ENCODE results near the gene SLC6A3.
"Not testable (repeated sequence)": the region's sequence is repeated elsewhere in the genome, so short reads cannot be mapped to it uniquely, and the experiment has no call there.

Gene SLC6A3

DNA sequence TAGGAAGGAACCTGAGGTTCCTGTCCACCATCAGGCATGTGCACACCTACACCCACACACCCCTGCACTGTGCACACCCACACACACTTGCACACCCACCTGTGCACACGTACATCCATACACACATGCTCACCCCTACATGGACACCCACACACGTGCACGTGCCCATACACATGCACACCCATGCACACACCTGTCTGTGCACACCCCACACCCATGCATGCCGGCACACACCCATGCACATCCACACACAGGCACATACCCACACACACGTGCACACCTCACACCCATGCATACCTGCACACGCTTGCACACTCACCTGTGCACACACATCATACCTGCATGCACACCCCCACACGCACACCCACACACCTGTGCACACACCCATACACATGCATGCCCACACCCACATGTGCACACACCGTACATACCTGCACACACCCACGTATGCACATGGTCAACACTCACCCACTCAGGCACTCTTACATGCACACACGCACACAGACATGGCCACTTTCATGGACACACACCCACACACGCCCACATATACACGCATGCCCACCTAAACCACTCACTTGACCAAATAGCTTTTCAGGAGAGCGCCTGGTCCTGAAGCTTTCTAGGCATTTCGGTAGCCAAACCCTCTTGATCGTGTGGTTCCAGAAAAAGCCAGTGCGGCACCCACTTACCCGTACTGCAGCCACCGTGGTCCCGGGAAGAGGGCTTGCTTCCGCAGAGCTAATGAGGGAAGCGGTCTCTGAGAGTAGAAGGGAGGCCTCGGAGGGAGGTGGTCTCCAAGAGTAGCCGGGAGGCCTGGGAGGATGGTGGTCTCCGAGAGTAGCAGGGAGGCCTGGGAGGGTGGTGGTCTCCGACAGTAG lies 63.6 kb downstream of the SLC6A3 start:
- Histone ChIP-seq H3K27ac (no peak overlapping the region), H3K4me3 (no peak overlapping the region)

DNA sequence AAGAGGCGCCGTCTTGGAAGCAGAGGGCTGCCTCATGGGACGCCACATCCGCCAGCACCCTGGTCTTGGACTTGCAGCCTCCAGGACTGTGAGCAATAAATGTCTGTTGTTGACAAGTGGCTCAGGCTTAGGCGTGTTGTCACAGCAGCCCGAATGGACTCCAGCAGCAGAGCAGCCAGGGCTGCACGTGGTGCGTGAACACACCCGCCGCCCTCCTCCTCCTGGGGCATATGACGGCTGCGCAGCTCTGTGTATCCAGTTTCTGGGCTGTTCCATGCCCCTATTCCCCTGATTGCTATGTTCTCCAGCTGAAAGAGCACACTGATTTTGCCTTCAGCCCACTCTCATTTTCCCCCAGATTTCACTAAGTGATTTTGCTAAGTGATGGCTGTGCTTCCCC lies 64.3 kb downstream of the SLC6A3 start:
- Histone ChIP-seq H3K4me3 (peak overlapping the region in 1 of 7 experiments; percentile 21), H3K27ac (no peak overlapping the region)

DNA sequence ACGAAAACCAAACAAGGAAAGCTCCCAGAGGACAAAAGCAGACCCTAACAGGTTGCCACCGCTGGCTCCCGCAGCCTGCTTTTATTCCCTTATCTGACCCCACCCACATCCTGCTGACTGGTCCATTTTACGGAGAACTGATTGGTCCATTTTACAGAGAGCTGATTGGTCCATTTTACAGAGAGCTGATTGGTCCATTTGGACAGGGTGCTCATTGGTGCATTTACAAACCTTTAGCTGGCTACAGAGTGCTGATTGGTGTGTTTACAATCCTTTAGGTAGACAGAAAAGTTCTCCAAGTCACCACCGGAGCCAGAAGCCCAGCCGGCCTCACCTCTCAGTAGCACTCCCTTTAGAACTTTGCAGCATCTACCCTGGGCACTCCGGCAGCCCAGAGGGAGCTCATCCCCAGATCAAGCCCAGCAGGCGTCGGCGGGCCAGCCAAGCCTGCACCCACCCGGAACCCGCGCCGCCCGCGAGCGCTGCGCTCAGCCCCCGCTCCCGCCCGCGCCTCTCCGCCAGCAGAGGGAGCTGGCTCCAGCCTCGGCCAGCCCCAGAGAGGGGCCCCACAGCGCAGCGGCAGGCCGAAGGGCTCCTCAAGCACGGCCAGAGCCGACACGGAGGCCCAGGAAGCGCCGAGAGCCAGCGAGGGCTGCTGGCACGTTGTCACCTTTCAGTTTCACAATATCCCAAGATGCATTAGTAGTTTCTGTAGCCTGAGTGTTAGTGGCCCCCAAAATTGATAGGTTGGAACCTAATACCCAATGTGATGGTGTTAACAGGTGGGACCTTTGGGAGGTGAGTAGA lies 65.0 kb downstream of the SLC6A3 start:
- Histone ChIP-seq H3K4me3 (peak overlapping the region in 1 of 7 experiments; percentile 21), H3K27ac (no peak overlapping the region)

DNA sequence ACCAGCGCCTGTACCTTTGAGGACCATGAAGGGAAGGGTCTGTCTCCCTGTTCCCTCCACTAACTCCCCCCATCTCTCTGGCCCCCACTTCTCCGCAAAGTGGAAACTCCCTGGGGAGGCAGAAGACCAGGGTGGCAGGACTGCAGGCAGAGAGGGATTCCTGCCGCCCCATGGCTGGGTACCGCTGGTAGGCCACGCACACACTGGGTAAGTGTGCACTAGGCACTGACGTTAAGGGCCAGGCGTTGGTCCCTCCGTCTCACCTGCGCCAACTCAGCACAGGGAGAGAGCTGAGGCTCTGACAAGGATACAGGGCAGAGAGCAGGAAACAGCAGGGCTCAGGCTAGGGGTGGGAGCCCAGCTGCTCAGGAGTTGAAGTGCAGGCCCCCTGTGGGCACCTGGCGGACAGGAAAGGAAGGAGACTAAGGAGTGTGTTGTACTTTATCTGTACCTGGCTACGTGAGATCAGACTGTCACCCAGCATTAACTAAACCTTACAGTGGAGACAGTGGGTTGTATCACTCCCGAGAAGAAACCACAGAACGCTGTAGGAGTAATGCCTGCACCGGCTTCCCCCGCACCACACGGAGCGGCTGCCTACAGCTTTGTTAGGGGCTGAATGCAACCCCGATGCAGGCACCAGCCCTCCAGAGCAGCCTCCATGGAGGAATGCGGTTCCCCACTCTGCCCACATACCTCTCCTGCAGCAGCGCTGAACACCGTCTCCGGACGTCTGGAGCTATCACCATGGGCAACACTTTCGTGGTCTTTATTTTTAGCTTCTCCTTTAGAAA lies 66.2 kb downstream of the SLC6A3 start:
- Histone ChIP-seq H3K4me3 (no peak overlapping the region), H3K27ac (no peak overlapping the region)

DNA sequence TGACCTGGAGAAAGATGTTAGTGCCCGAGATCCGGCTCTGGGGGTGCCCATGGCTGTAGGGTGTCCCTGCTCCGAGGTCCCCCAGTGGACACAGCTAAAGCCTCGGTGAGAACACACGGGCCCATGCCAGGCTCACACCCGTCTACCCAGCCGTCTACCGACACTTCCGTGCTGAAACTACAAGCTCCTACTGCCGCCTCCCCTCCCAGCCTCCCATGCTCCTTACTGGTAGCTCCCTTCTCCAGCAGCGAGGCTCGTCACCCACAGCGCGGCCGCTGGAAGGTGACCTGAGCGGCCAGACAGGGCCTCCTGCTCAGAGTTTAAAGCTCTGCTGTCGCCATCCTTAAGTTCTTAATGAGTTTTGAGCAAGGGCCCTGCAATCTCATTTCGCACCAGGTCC lies 67.1 kb downstream of the SLC6A3 start:
- no peak overlapping the region for H3K4me3 ChIP-seq
- no peak overlapping the region for H3K27ac ChIP-seq

DNA sequence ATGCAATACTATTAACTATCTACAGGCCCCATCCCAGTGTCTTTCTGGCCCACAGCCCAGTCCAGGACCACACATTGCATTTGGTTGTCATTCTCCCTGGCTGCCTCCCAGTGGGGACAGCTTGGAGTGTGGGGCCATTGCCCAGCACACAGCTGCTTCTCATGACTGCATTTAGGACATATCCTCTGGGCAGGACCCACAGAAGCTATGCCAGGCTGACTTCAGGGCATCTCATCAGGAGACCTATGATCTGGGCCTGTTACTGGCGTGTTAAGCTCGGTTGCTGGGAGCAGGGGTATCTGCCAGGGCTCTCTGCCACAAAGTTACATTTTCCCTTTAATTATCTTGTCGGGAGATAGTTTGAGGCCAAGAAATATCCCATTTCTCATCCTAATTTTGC lies 68.3 kb downstream of the SLC6A3 start:
- no peak overlapping the region for H3K27ac ChIP-seq
- H3K4me3 ChIP-seq: no peak overlapping the region

DNA sequence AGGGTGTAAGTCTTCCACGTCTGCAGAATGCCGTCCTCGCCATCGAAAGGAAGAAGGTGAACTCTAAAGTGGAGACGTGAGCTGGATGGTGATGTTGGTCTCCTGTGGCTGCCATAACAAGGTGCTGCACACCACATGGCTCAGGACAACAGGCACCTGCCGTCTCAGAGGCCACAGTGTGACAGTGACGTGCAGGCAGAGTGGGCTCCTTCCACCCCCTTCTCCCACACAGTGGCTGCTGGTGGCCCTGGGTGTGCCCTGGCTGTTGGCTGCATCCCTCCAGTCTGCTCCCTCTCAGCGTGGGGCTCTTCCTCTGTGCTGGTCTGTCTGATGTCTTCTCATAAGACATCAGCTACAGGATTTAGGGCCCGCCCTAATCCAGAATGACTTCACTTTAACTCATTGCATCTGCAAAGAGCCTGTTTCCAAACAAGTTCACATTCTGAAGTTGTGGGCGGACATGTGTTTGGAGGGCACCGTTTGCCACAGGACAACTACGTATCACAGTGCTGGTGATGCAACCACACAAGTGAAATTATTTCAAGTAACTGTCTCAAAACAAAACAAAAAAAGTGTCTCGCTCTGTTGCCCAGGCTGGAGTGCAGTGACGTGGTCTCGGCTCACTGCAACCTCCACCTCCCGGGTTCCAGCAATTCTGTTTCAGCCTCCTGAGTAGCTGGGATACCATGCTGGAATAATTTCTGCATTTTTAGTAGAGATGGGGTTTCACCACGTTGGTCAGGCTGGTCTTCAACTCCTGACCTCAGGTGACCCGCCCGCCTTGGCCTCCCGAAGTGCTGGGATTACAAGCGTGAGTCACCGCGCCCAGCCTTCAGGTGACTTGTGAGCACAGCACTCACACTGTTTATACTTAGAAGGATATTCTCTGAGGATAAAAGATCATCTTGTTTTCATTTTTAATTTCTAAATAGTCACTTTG lies 69.1 kb downstream of the SLC6A3 start:
- no peak overlapping the region for H3K4me3 ChIP-seq
- no peak overlapping the region for H3K27ac ChIP-seq

DNA sequence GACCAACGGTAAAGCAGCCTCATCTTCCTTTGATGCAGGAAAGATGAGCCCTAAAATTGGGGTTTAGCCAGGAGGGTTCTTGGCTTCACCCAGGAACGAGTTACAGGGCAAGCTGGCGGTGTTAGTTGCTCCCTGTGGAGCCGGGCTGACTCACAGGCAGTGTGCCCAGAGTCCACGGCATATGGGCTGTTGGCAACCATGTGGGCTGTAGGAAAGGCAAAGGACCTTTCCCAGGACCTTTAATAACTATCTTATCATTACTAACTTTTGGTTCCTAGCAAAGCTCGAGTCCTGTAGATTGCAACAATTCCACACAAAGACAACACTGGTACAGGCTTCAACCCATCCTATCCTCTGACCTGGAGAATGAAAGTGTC lies 70.6 kb downstream of the SLC6A3 start:
- H3K27ac ChIP-seq: no peak overlapping the region

DNA sequence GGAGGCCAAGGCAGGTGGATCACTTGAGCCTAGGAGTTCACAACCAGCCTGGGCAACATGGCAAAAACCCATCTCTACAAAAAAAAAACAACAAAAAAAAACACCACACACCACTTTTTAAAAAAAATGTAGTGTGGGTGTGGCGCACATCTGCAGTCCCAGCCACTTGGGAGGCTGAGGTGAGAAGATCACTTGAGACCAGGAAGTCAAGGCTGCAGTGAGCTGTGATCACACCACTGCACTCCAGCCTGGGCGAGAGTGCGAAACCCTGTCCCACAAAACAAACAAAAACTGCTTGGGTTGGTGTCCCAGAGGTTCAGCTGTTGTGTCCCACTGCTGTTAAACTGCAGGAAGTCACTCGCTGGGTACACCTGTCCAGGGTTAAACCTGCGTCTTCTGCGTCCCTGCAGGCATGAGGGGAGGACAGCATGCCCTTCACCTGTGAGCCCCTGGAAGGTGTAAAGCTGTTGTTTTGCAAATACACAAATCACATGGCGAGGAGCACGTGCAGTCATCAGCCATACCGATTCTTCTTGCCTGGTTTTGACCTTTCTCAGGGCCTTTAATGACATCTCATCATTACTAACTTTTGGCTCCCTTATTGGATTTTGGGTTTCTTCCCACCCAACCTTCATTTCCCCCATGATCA lies 71.1 kb downstream of the SLC6A3 start:
- H3K4me3 ChIP-seq: no peak overlapping the region
- no peak overlapping the region for H3K27ac ChIP-seq

More for the DNA sequence above, 70.6 kb downstream of the SLC6A3 start:
- no peak overlapping the region for H3K4me3 ChIP-seq

DNA sequence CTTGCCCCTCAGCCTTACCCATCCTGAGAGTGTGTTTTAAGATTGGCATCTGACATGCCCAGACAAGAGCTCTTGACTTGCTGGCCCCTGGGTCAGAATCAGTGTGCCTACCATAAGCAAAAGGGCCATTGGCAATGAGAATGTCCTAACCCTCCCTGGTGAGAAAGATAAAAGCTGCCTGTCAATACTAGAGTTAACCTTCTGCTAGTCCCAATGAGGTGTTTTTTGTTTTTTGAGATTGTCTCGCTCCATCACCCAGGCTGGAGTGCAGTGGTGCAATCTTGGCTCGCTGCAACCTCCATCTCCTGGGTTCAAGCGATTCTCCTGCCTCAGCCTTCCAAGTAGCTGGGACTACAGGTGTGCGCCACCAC lies 73.3 kb downstream of the SLC6A3 start:
- not testable (repeated sequence) for H3K27ac ChIP-seq, H3K4me3 ChIP-seq

DNA sequence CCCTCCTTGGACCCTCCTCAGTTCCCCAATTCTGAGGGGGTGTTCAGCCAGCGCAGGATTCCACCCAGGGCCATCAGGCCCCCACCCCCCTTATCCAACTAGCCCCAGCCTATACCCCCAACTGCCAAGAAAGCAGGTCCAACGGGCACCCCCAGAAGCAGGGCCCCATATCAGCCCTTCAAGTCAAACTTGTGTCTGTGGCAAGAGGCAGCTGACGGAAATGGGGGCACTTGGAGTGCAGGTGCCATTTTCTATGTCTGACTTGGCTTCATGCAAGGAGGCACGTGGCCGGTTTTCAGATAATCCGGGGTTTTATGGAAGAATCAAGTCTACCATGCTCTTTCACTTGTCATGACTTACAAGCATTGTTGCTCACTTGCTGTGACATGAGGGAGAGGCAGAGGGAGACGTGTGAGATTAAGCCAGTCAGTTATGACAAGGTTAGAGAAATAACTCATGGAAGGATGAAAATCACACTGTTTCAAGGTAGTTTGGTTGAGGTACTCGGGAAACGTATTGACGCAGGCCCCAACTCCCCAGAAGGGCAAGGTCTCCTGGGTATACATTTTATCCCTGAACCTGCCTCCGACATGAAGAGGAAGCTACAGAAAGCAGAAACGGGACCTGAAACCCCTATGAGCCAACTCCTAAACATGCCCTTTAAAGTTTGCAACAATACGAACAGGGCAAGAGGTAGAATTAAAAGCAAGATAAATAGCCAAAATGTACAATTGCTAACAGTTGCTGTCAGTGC lies 73.8 kb downstream of the SLC6A3 start:
- Histone ChIP-seq H3K4me3 (no peak overlapping the region), H3K27ac (no peak overlapping the region)

DNA sequence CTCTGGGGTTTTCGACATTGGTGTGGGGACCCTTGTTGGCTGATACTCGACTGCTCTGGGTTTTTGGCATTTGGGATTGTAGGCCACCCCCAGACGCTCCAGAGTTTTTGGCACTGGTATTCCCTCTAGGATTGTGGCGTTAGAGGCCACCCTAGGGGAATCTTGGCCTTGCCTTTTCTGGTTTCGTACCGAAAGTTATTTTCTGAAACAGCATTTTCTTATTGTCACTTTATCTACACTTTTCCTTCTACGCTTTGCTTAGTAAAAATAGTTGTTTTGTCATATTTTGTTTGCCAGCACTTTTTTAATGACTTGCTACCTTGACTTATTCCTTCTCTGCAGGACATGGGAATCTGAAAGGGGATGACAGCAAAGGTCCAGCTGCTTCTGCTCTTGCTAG lies 75.2 kb downstream of the SLC6A3 start:
- Histone ChIP-seq H3K4me3 (no peak overlapping the region), H3K27ac (no peak overlapping the region)

DNA sequence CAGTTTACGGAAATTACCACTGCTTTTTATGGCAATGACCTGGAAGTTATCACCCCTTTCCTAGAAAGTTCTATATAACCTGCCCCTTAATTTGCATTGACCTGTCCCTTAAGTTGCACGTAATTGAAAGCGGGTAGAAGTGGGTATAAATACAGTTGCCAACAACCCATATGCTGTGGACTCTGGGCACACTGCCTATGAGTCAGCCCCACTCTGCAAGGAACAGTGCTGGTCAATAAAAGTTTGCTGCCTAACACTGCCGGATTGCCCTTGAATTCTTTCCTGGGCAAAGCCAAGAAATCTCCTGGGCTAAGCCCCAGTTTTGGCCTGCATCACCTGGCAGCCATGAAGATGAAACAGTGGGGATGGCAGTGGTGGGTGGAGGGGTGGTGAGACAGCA lies 76.5 kb downstream of the SLC6A3 start:
- Histone ChIP-seq H3K4me3 (no peak overlapping the region), H3K27ac (no peak overlapping the region)

DNA sequence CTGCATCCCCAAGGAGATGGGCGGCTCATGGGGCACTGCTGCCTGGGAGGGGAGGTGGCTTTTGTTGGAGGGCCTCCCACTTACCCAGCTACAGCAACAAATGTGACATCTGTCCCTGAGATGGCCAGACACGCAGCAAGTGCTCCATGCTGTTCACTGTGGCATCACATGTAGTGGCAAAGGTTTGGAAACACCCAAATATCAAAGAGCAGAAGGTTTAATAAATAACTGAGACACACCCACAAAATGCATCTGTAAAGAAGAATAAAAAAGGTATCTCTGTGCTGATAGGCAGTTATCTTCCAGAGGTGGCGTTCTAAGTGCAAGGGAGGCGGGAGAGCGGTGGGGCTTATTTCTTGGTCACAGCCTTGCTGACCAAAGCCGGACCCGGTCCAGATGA lies 77.0 kb downstream of the SLC6A3 start:
- H3K4me3 ChIP-seq: no peak overlapping the region
- H3K27ac ChIP-seq: no peak overlapping the region

DNA sequence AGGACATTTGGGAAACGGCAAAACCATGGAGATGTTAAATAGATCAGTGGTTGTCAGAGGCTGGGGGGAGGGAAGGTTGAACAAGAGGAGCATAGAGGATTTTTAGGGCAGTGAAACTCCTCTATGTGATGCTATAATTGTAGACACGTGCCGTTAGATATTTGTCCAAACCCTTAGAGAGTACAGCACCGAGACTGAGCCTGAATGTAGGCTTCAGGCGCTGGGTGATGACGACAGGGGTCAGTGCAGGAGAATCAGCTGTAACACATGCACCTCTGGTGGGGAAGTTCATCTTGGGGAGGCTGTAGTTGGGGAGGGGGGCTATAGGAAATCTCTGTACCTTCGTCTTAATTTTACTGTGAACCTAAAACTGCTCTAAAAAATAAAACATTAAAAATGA lies 78.1 kb downstream of the SLC6A3 start:
- H3K4me3 ChIP-seq: no peak overlapping the region
- no peak overlapping the region for H3K27ac ChIP-seq

DNA sequence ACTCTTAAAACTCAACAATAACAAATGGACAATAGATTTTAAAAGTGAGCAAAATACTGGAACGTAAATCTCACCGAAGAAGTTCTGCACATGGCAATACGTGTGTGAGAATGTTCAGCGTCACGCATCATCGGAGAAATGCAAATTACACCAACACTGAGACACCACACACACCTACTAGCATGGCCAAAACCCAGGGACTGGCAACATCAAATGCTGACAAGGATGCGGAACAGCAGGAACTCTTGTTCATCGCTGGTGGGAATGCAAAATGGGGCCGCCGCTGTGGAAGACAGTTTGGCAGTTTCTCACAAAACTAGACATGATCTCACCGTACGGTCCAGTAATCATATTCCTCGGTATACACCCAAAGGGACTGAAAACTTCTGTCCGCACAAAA lies 78.7 kb downstream of the SLC6A3 start:
- H3K4me3 ChIP-seq: no peak overlapping the region
- no peak overlapping the region for H3K27ac ChIP-seq

DNA sequence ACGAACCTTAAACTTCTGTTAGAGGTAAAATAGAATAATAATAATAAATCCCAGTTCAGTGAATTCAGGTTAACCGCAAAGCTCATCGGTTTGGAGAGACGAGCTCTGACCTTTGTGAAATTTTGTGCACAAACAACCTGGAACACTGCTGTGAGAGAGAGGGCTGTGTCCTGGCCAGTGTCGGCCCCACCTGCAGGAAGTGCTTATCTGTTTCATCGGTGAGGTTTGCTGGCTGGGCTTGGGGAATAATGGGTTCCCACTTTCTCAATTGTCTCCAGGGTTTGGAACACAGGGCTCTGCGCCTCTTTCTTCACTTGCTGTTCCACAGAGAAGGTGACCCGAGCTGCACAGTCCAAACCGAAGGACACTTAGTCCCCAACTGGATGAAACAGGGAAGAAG lies 81.0 kb downstream of the SLC6A3 start:
- H3K4me3 ChIP-seq: no peak overlapping the region
- H3K27ac ChIP-seq: no peak overlapping the region

DNA sequence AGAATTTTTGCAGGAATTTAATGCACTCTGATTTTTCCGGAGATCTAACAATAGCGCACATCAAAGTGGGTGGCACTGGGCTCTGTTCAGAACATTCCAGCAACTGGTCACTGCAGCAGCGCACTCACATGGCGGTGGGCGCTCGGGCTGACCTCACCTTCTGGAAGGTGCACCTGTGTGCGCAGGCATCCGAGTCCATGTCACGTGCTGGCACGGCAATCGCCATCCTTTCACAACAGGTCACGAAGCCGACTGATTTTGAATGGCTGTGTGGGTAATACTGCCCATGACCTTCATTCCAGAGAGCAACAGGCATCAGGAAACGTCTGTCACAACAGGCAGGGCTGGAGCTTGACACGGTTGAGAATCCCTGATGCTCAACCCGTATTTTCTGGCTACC lies 81.7 kb downstream of the SLC6A3 start:
- H3K27ac ChIP-seq: no peak overlapping the region
- no peak overlapping the region for H3K4me3 ChIP-seq

Data from skin epidermis (tissue), 12 donors.